Activated naive CD4-positive, alpha-beta T cell treated with anti-CD3 and anti-CD28 coated beads, Interleukin-2, amount 50 U/mL, for 24 hours (primary cell): ENCODE results near the gene BPHL.
"Not testable (repeated sequence)": the region's sequence is repeated elsewhere in the genome, so short reads cannot be mapped to it uniquely, and the experiment has no call there.

ENCODE experiments used
- H3K27ac Mint-ChIP-seq: one replicate; pipeline ENCODE4 v1.8.0; 2021; ENCODE audit warnings: mild to moderate bottlenecking, mixed read lengths
- H3K27me3 Mint-ChIP-seq: one replicate; pipeline ENCODE4 v1.8.0; 2021; ENCODE audit warnings: mixed read lengths
- H3K36me3 Mint-ChIP-seq: one replicate; pipeline ENCODE4 v1.8.0; 2021; ENCODE audit warnings: mixed read lengths
- H3K4me1 Mint-ChIP-seq: one replicate; pipeline ENCODE4 v1.8.0; 2021; ENCODE audit warnings: mixed read lengths
- H3K4me3 Mint-ChIP-seq: one replicate; pipeline ENCODE4 v1.8.0; 2021; ENCODE audit warnings: mild to moderate bottlenecking, mixed read lengths
- H3K9me3 Mint-ChIP-seq: one replicate; pipeline ENCODE4 v1.8.0; 2021; ENCODE audit warnings: mixed read lengths

BPHL gene

DNA sequence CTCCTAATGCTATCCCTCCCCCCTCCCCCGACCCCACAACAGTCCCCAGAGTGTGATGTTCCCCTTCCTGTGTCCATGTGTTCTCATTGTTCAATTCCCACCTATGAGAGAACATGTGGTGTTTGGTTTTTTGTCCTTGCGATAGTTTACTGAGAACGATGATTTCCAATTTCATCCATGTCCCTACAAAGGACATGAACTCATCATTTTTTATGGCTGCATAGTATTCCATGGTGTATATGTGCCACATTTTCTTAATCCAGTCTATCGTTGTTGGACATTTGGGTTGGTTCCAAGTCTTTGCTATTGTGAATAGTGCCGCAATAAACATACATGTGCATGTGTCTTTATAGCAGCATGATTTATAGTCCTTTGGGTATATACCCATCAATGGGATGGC lies 79.2 kb downstream of the BPHL start:
- H3K4me3 Mint-ChIP-seq, H3K4me1 Mint-ChIP-seq: not testable (repeated sequence)

DNA sequence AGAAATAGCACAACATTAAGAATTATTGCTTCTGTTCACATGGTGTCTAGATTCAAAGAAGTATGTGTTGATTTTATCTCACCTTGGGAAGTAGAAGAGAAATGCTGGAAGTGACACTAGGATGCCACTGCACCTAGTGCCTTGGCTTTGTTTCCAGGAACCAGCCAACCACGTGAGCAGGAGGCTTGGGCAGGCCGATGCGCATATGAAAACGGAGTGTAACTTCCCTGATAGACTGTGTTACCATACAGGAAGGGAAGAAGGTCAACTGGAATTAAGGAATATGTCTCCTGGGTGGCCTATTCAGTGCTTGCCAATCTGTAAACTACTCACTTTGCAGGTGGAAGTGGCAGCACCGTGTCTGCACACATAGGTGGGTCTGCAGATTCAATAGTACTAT lies 80.9 kb downstream of the BPHL start:
- H3K27me3 Mint-ChIP-seq, result peaks cover 14% of the 10 kb centered on the region
- no peak overlapping the region for H3K27ac Mint-ChIP-seq
- peaks cover 5% of the 10 kb centered on the region for H3K36me3 Mint-ChIP-seq
- no peak overlapping the region for H3K4me3 Mint-ChIP-seq
- H3K9me3 Mint-ChIP-seq, result peaks cover 13% of the 10 kb centered on the region
- no peaks in the 10 kb centered on the region for H3K4me1 Mint-ChIP-seq

More for the DNA sequence above, 79.2 kb downstream of the BPHL start:
- not testable (repeated sequence) for H3K9me3 Mint-ChIP-seq, H3K36me3 Mint-ChIP-seq, H3K27ac Mint-ChIP-seq
- peaks cover 11% of the 10 kb centered on the region for H3K27me3 Mint-ChIP-seq

DNA sequence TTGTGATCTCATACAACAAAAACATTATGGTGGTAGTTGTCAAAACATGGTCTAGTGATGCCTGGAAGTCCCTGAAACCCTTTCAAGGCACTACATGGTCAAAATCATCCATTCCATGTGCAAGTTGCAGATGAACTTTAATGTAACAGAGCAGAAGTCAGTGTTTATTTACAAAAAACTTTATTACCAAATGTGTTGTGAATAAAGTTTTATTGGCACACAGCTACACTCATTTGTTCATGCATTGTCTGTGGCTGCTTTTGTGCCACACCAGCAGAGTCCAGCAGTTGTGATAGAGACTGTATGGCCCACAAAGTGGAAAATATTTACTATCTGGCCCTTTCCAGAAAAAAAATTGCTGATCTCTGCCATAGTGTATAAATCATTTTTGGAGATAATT lies 82.2 kb downstream of the BPHL start:
- Mint-ChIP-seq H3K4me3 (no peak overlapping the region), H3K27ac (no peak overlapping the region), H3K4me1 (no peaks in the 10 kb centered on the region), H3K27me3 (peaks cover 14% of the 10 kb centered on the region), H3K36me3 (peaks cover 5% of the 10 kb centered on the region), H3K9me3 (peaks cover 17% of the 10 kb centered on the region)

DNA sequence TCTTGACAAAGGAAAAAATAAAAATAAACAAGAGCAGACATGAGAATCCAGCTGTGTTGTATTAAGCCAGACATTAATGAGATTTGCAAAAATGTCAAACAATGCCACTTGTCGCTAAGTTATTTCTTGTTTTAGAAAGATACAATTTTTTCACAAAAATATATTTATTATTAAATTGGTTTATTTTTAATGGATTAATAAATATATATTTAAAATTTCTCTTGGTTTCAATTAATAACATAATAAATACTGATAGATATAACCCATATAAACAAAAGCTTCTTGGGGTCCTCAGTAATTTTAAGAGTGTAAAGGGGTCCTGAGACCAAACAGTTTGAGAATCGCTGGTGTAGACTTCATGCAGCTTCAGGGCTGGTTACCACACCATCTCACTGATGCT lies 82.9 kb downstream of the BPHL start:
- H3K27me3 Mint-ChIP-seq, result peaks cover 14% of the 10 kb centered on the region
- H3K36me3 Mint-ChIP-seq, result peaks cover 5% of the 10 kb centered on the region
- H3K9me3 Mint-ChIP-seq, result peaks cover 17% of the 10 kb centered on the region
- no peaks in the 10 kb centered on the region for H3K4me1 Mint-ChIP-seq
- H3K4me3 Mint-ChIP-seq, result no peak overlapping the region
- H3K27ac Mint-ChIP-seq, result no peak overlapping the region
